Fibroblast of skin of right biceps (primary cell): ENCODE measurements around the gene AMBRA1.
"Not testable (repeated sequence)": the region's sequence is repeated elsewhere in the genome, so short reads cannot be mapped to it uniquely, and the experiment has no call there.

Experiments used
- DNase-seq: peaks from one replicate; pipeline ENCODE4 v3.0.0-alpha.2; 2013

The AMBRA1 gene

DNA sequence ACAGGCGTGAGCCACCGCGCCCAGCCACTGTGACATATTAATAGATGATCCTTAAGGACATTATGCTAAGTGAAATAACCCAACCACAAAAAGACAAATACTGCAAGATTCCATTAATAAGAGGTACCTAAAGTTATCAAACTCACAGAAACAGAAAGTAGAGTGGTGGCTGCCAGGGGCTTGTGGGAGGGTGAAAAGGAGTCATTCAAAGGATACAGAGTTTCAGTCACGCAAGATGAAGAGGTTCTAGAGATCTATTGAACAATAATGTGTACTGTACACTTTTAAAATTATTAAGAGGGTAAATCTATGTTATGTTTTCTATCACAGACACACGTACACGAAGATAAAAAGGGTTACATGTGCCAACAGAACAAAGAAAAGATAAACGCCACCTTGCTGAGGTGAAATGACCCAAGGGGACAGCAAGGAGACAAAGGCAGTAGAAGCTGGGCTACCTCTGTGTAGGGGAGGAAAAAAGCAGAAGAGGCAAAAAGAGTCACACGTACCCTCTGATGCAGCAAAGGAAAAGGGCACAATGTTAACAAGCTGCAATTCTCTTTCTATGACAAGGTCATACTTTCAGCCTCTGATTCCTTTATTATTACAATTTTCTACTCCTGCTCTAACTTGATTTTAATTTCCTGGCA, 65.3 kb downstream of the AMBRA1 start:
- no peak for DNase-seq

DNA sequence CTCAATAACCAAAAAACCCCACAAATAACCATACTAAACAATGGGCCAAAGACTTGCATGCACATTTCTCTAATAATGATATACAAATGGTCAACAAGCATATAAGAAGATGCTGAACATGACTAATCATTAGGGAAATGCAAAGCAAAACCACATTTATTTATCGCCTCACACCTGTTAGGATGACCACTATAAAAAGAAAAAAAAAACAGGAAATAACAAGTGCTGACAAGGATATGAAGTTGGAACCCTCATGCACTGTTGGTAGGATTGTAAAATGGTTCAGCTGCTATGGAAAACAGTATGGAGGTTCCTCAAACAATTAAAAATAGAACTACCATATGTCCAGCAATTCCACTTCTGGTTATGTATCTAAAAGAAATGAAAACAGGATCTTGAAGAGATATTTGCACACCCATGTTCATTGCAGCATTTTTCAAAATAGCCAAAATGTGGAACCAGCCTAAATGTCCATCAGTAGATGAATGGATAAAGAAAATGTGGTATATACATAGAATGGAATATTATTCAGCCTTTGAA, 66.2 kb downstream of the AMBRA1 start:
- no peak for DNase-seq

DNA sequence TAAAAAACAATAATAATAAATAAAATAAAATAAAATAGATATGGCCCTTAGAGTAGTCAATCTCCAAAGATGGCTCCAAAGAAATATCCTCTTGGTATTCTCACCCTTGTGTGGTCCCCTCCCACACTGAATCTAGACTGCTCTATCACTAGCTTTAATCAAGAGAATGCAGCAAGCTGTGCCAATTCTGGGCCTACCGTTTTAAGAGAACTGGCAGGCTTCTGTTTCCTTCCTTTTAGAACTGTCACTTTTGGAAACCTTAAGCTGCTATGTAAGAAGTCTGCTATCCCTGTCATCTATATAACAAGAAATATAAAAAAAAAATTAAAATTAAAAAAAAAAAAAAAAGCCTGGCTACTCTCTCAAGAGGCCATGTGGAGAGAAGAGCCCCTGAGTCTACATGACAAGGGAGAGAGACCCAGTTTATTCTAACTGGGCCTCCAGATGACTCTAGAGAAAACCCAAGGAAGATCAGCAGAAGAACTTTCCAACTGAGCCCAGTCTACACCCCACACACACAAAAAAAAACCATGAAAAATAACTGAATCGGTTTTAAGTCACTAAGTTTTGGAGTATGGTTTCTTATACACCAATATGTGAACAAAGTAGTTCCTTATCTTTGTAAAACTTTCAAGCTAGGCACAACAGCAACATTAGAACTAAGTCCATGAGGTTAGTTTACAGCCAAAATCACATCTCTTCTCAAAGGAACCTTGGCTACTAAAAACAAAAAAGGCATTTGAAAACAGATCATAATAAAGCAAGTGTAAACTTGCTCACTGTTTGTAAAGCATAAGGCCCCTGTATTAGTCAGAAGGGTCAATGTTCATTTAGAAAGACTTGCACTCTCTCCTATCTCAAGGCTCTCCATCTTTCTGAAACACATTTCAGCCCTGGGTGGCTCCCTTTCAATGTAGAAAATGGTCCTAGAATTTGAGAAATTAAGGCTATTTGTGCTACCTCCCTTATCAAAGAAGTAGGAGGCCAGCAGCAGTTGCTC, 67.3 kb downstream of the AMBRA1 start:
- no peak for DNase-seq

DNA sequence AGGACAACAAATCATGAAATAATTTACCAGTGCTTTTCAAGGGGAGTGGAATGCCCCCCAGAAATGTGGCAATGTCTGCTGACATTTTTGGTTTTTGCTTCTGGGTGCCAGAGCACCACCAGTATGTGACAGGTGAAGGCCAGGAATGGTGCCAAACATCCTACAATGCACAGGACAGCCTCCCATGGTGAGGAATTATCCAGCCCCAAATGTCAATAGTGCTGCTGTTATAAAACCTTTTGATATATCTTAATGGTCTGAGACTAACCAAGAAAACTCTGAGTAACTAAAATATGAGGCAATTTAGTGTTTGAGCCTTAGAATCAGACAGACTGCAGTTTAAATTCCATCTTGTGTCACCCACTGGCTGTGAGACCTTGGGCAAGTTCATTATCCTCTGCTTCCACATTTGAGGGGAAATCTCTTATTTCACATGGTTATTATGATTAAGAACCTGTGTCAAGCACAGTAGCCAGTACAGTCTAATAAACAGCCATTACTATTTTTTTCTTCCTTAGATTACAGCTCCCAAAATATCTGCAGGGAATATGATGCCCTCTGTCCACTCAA, 69.5 kb downstream of the AMBRA1 start:
- DNase-seq = no peak

DNA sequence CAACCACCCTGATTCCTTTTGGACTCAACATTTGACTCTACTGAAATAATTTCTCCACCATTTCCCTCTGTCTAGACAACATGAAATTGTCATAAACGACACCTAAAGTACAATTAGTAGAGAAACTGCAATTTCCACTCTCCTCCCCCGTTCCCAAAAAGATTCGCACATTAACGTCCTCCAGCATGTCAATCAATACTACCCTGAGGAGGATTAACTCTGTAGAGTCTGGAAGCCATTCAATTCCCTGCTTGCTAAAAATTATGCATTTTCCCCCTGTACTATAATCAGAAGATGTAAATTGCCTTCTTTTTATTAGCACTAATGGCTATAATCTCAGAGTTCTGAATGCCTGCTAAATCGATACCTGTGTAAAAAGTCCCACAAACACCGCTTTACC, 70.5 kb downstream of the AMBRA1 start:
- DNase-seq = no peak

DNA sequence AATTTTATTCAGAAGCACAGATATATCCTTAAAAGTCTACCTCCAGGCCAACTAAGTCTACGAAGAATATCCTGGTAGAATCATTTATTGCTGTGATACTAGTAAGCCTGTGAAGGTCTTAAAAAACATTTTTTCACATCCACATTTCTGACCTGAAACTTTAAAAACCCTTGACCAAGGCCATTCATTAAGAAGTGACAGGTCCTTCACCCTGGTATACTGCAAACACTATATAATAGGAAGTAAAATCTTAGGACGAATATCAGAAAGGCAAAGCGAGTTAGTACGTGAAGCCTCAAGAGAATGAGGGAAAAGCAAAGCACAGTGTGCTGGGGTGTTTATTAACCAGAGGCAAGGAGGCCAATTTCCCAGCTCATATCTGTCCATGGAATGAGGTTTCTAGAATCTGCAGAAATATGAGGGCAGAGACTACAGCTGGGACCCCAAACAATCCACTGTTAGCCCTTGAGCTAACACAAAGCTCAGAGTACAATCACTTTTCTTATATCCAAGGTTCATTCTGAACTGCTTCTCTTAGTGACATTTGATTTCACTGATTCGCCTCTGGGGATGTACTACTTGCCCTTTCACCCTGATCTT, 71.0 kb downstream of the AMBRA1 start:
- DNase-seq = no peak

DNA sequence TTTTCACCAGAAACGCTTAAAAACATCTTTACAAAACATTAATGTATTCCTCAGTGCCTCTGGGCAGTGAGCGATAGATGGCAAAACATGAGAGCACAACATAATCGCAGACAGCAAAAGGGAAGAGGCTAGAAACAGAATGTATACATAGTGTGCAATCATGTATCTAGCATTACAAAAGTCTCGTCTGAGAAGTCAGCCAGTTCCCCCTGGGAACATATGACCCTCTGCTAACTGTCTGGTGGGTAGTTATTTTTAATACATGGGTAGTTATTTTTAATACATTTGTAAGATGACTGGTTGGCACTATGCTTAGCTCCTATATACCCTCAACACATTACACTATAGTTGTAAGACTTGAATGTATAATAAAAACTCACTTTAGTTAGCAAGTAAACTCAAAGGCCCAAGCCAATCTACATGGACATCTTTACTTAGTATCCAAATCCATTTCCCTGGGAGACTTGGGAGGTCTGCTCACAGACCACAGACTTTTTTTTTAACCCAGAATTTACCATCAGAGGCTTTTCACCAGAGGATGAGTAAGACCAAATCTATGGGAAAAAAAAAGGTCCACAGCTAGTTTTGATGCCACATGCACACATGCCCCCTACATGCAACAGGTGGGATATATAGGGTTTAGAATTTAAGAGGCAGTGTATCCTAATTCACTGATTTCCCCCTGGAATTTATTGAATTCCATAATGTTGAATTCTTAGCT, 71.7 kb downstream of the AMBRA1 start:
- DNase-seq = peak; percentile 83

DNA sequence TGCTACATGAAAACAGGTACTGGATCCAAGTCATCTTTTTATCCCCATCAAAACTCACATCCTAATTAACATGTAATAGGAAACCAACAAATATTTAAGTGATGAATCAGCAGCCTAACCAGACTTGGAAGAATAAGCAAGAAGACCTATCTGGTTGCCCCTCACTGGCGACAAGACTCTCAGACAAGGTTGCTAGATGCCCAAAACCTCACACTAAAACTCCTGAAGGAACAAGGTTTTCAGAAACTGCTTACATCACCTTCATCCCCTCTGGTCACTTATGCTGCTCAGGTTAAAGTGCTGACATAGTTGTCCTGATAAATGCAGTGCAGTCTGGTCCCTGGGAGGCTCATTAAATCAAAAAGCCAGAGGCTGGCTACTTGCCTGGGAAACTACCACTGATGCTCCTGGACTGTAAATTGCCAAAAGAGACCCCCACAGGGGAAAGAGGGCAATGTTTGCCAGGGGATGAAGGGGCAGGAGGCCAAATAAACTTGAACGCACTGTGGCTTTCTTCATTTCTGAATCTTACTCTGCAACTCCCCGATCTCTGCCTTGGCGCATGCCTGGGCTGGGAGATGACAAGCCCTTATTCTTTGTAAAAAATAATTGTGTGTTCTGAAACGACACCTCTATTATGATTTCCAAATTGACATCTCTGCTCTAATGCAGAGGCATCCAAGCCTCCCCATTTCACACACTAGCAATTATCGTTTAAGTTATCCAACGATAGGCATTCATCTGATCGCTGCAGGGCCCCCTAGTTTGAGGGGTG, 72.7 kb downstream of the AMBRA1 start:
- DNase-seq = peak; percentile 85

DNA sequence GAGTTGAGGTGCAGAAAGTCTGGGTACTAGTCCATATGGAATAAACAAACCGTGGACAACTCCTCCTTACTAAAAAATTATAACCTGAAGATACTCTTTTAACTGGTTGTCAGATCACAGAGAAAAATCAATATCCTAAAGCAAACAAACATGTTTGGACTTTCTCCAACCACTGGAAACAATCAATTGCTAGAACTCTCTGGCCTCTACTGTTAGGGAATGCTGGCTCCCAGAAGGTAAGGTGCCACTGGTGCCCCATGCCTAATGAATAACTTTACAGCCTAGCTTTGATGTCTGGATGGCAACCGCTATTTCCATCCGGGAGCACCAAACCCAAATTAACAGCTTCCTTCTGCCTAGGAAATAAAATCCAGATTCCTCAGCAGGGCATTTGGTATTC, 74.5 kb downstream of the AMBRA1 start:
- DNase-seq = no peak

DNA sequence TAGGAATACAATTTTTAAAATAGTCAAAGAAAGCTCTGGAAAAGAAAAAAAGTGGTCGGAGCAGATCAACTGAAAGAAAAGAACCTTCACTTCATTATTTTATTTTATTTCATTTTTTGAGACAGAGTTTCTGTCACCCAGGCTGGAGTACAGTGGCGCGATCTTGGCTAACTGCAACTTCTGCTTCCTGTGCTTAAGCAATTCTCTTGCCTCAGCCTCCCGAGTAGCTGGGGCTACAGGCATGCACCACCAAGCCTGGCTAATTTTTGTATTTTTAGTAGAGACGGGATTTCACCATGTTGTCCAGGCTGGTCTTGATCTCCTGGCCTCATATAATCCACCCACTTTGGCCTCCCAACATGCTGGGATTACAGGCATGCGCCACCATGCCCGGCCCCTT, 74.9 kb downstream of the AMBRA1 start:
- DNase-seq = not testable (repeated sequence)

DNA sequence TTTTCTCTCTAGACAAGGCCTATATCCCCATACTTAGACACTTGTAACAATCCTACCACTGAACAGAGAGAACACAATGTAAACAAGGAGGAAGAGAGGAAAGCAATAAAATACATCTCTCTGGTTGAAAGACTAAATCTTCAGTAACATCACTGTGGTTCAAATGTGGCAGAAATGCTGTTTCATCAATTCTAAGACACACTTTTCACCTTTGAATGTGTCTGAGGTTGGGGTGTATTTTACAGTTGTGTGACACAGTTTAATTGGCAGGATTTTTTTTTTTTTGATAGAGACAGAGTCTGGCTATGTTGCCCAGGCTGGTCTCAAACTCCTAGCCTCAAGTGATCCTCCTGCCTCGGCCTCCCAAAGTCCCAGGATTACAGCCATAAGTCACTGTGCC, 79.5 kb downstream of the AMBRA1 start:
- no peak for DNase-seq

DNA sequence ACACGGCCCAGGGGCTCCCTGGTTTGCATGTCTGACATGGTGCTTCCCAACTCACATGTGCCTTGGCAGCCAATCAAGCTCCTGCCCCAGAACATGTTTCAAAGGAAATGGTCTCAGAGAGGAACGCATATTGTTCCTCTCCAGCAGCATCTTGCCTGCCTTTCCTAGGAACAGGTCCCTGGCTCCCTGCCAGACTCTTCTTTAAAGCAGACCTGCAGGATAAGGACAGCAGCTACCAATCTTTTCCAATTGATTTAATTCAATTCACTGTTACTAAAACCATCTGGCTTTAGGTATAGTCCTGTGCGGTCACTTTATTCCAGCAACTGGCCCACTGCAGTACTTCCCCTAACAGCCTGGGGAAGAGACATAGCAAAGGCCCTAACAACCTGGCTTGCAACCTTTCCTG, 79.9 kb downstream of the AMBRA1 start:
- DNase-seq = no peak

DNA sequence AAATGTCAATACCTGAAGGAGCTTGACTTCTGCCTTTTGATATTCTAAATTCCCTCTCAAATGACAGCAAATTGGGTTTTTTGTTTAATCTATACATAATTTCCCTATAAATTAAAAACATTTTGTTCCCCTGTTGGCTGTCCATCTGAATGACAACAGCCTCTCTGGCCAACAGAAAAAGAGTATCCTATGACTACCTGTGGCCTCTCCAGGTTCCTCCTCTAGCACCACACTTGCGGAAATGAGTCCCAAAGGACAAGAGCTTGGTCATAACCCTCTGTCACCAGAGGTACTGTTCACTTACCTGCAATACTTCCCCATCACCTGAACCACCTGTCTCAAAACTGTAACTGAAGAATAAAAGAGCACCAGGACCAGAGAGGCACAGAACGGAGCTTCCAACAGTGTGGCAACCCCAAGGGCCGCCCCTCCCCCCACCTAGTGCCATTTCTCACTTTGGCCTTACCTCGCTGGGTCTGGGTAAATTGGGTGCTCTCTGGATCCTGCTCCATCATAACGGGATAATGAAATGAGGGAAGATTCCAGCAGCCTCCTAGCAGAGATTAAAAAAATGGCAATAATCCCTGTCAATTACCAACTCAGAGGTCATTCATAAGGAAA, 81.5 kb downstream of the AMBRA1 start:
- DNase-seq = no peak

DNA sequence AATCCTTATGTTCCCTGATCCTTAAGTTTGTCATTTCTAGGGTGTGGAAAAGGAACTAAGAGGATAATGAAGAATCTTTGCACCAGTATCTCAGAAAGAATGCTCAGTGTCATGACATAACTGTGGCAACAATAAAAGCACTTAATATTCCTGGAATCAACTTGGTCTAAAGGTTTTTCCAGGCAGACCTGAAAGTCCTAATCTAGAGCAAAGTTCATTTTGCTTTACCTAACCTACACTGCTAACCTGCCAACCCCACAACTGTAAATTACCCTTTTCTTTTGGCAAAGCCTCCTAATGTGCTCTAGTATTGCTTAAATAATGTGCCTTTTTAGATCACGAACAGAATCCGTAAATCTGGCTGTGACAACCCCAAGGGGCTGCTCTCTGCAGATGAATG, 82.5 kb downstream of the AMBRA1 start:
- no peak for DNase-seq

DNA sequence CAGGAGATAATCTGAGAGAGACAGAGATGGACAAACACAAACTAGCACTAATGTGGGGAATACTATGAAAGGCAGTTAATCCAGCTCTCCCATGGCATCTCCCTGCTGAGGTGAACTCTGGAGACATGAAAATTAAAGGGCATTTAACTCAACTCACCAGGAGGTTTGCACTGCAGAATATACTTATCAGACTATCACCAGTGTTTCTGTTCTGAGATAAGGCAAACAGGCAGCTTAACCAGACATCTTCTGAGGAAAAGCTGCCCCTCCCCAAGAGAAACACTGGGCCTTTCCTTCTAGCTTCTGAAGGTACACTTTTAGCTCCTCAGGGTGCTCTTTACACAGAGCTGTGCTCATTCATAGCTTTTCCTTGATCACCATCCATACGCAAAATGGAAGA, 85.5 kb downstream of the AMBRA1 start:
- DNase-seq = no peak

DNA sequence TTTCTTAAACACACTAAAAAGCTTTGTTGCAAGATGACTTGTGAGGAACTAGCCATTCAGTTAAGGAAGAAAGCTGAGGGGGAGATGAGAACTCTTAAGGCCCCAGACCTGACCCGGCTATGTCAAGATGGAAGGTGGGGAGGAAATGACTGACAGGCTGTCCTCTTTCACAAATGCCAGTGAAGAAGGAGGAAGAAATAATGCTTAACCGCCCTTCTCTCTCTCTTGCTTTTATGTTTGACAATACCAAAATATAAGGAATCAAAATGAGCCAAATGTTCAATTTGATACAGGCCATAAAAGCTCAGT, 87.4 kb downstream of the AMBRA1 start:
- no peak for DNase-seq

DNA sequence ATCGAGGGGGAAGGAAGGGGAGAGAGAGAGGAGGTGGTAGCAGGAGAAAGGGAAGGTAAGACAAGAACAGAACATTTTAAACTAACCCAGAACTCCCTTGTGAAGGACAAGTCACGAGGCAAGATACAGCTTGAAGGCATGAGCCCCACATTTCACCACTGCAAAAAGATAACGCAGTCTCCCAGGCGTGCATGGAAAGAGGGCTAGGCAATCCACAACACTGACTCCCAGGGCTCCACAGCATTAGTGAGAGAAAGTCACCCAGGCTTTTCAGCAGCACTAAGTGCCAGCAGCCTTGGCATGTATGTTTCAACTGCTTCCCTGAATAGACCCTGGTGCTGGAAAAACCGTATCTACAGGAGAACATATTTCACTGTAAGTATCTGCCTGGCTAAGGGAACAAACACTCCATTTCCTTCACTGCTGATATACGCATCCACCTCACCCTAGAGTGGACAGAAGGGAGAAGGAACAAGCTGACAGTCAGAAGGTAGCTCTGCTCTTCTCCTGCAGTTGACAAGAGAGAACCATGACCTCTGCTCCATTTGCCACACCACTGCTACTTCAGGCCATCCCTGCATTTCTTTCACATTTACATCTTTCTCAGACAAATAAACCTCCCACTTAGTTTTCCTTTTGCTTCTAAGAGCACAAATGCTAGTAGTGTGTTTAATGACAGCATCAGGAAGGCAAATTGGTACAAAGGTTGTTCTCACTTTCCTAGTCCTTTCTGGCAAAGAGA, 87.9 kb downstream of the AMBRA1 start:
- DNase-seq = no peak

DNA sequence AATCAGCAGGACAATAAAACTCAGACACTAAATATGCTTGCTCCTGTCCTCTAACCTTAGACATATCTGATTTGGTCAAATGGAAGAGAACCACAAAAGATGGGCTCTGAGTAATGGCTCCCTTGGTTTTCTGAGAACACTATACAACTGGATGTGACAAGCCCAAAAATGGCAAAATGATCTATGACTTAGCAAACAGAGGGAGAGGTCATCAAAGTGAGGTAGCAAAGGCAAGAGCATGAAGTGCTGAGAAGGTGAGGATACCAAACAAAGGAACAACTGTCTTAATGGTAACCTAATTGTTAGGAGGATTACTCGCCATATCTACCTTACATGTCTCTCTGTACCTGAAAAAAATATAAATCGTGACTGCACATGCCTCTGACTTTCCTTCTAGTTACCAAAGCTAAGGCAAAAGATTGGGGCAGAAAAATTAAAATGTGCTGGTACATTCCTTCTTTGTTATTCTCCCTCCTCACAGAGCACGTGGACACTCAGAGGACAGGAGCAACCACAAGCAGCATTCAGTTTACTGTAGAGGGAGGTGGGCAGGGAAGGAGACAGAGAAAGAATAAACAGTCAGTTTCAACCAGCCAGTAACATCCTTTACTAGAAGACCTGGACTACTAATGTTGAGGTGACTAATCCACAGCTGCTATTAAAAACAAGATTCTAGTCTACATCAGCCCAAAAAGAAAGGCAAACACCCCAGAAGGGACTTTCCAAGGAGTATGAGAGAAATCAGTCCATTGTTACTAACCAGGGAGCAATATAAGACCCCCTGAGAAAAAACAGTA, 88.8 kb downstream of the AMBRA1 start:
- DNase-seq = peak; percentile 17

DNA sequence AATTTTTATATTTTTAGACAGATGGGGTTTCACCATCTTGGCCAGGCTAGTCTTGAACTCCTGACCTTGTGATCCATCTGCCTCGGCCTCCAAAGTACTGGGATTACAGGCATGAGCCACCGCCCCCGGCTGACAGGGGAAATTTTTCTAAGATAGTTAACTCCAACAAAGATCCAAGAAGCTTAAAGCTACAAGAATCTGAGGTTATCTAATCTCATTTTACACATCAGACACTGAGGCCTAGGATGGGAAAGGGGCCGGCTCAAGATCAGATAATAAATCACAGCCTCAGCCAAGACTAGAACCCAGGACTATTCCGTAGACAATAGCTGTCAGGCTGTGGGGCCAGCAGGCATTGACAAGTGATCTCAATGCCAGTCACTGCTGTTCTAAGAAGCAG, 94.0 kb downstream of the AMBRA1 start:
- no peak for DNase-seq

DNA sequence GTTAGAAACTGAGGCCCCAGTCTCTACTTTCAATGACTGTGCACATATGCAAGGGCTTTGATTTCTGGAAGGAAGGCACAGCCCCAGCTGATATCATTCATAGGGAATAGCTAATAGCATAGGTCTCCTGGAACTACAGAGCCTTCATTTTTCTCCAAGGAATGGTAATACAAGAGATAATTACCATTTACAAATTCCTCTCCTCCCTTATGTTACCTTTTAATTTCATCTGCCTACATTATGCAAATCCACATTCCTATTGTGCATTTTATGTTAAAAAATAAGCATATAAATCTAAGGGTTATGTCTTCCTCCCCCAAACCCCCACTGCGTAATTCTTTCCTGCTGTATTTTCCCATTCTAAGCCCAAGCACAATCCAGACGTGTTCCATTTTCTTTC, 94.9 kb downstream of the AMBRA1 start:
- no peak for DNase-seq
